Astrocyte (in vitro differentiated cells and primary cell): Measurements from ENCODE around the gene TOMM5. TPM values are rescaled to one million over a fixed set of nuclear protein-coding genes. Genes with fewer than 3 reads are reported as not detected.

Source experiments
- DNase-seq: peaks from one replicate; pipeline ENCODE4 v3.0.0-alpha.2; 2010; ENCODE audit warnings: low read depth
- FAIRE-seq: peaks from 2 replicates; lab custom pipeline; 2011; peaks lifted over from hg19 to GRCh38; lab: Jason Lieb, UNC
- H2AFZ ChIP-seq: 2 replicates; pipeline ENCODE4 v1.6.0; 2012; ENCODE audit warnings: low read depth, low read length, inconsistent platforms
- H3K27ac ChIP-seq: 2 replicates; pipeline ENCODE4 v1.5.1; 2011; ENCODE audit warnings: low read depth, low read length, inconsistent platforms
- H3K27me3 ChIP-seq: 2 replicates; pipeline ENCODE4 v1.6.0; 2011; ENCODE audit warnings: low read length, inconsistent platforms; ENCODE audit not compliant: insufficient read depth
- H3K36me3 ChIP-seq: 2 replicates; pipeline ENCODE4 v1.5.1; 2011; ENCODE audit warnings: low read length, inconsistent platforms; ENCODE audit not compliant: insufficient read depth
- H3K4me1 ChIP-seq: 2 replicates; pipeline ENCODE4 v1.5.1; 2011; ENCODE audit warnings: low read length, inconsistent platforms; ENCODE audit not compliant: insufficient read depth
- H3K4me2 ChIP-seq: 2 replicates; pipeline ENCODE4 v1.6.0; 2012; ENCODE audit warnings: low read length, inconsistent platforms
- H3K4me3 ChIP-seq: 2 replicates; pipeline ENCODE4 v1.5.1; 2011; ENCODE audit warnings: low read depth, mild to moderate bottlenecking, low read length, inconsistent platforms; ENCODE audit not compliant: insufficient read depth
- H3K79me2 ChIP-seq: 2 replicates; pipeline ENCODE4 v1.6.0; 2012; ENCODE audit warnings: mild to moderate bottlenecking, low read length, inconsistent platforms; ENCODE audit not compliant: insufficient read depth
- H3K9ac ChIP-seq: 2 replicates; pipeline ENCODE4 v1.6.0; 2012; ENCODE audit warnings: mild to moderate bottlenecking, low read length, inconsistent platforms
- H3K9me3 ChIP-seq: 2 replicates; pipeline ENCODE4 v1.5.1; 2012; ENCODE audit warnings: low read depth, mild to moderate bottlenecking, low read length, inconsistent platforms; ENCODE audit not compliant: insufficient read depth
- H4K20me1 ChIP-seq: 2 replicates; pipeline ENCODE4 v1.6.0; 2012; ENCODE audit warnings: low read length, inconsistent platforms; ENCODE audit not compliant: insufficient read depth
- H3K27ac Mint-ChIP-seq: one replicate; pipeline ENCODE4 v1.8.0; 2021; ENCODE audit warnings: mild to moderate bottlenecking, mixed read lengths; ENCODE audit not compliant: unreplicated experiment
- H3K27me3 Mint-ChIP-seq: one replicate; pipeline ENCODE4 v1.8.0; 2021; ENCODE audit warnings: low read depth, mixed read lengths; ENCODE audit not compliant: unreplicated experiment
- H3K36me3 Mint-ChIP-seq: one replicate; pipeline ENCODE4 v1.8.0; 2021; ENCODE audit warnings: low read depth, mixed read lengths; ENCODE audit not compliant: unreplicated experiment
- H3K4me1 Mint-ChIP-seq: one replicate; pipeline ENCODE4 v1.8.0; 2021; ENCODE audit warnings: low read depth, mixed read lengths; ENCODE audit not compliant: unreplicated experiment
- H3K4me3 Mint-ChIP-seq: one replicate; pipeline ENCODE4 v1.8.0; 2021; ENCODE audit warnings: mild to moderate bottlenecking, moderate library complexity, mixed read lengths; ENCODE audit not compliant: unreplicated experiment
- H3K9me3 Mint-ChIP-seq: one replicate; pipeline ENCODE4 v1.8.0; 2021; ENCODE audit warnings: mild to moderate bottlenecking, mixed read lengths; ENCODE audit not compliant: unreplicated experiment
- CTCF ChIP-seq: IDR thresholded peaks from 2 replicates; pipeline ENCODE4 v1.5.1; 2011; ENCODE audit warnings: low read depth, mild to moderate bottlenecking, inconsistent platforms, low read length, moderate library complexity; ENCODE audit not compliant: insufficient read depth
- EZH2 ChIP-seq: IDR thresholded peaks from 2 replicates; pipeline ENCODE4 v1.6.1; 2012; ENCODE audit warnings: mild to moderate bottlenecking, low read length, inconsistent platforms; ENCODE audit not compliant: insufficient read depth
- total RNA-seq: library from RNA; stranded (reverse); gene quantifications from 2 replicates; pipeline ENCODE4 v1.2.1, GENCODE V29; 2021

The TOMM5 gene
- total RNA-seq, 1 donor from 2014 or later: 137 TPM

GRCh38 chr9:37596504-37596903, 4.1 kb upstream of the TOMM5 start:
- Histone ChIP-seq H3K27ac (no peak overlapping the region), H3K27me3 (peaks cover 10% of the 10 kb centered on the region), H2AFZ (no peak overlapping the region), H3K36me3 (no peaks in the 10 kb centered on the region), H3K9me3 (no peaks in the 10 kb centered on the region), H3K79me2 (peaks cover 12% of the 10 kb centered on the region), H3K4me3 (no peak overlapping the region), H3K4me2 (no peak overlapping the region), H4K20me1 (peaks cover 3% of the 10 kb centered on the region), H3K9ac (no peak overlapping the region), H3K4me1 (peaks cover 1% of the 10 kb centered on the region)
- no peaks in the 10 kb centered on the region for H3K36me3 Mint-ChIP-seq
- peaks cover 3% of the 10 kb centered on the region for H3K4me1 Mint-ChIP-seq
- no peak overlapping the region for H3K4me3 Mint-ChIP-seq
- peaks cover 2% of the 10 kb centered on the region for H3K27me3 Mint-ChIP-seq
- FAIRE-seq: no peak
- TF ChIP-seq EZH2 (no peak), CTCF (no peak)
- no peaks in the 10 kb centered on the region for H3K9me3 Mint-ChIP-seq
- H3K27ac Mint-ChIP-seq: no peak overlapping the region
- DNase-seq: no peak

- Histone ChIP-seq H3K27me3 (peaks cover 7% of the 10 kb centered on the region), H3K79me2 (peaks cover 37% of the 10 kb centered on the region), H3K4me1 (peaks cover 13% of the 10 kb centered on the region), H3K27ac (no peak overlapping the region), H4K20me1 (peaks cover 21% of the 10 kb centered on the region), H2AFZ (no peak overlapping the region), H3K9ac (no peak overlapping the region), H3K4me2 (peak overlapping the region; percentile 59), H3K36me3 (peaks cover 3% of the 10 kb centered on the region), H3K9me3 (no peaks in the 10 kb centered on the region), H3K4me3 (no peak overlapping the region)
- FAIRE-seq (no peak), DNase-seq (no peak)
- H3K4me3 Mint-ChIP-seq: no peak overlapping the region
- TF ChIP-seq CTCF (no peak), EZH2 (no peak)
- no peak overlapping the region for H3K27ac Mint-ChIP-seq
- H3K27me3 Mint-ChIP-seq: no peaks in the 10 kb centered on the region
- H3K4me1 Mint-ChIP-seq: peaks cover 8% of the 10 kb centered on the region
- no peaks in the 10 kb centered on the region for H3K36me3 Mint-ChIP-seq
- no peaks in the 10 kb centered on the region for H3K9me3 Mint-ChIP-seq
Observed at GRCh38 chr9:37593883-37594448, 1.6 kb upstream of the TOMM5 start.

- Histone ChIP-seq H3K9ac (no peak overlapping the region), H3K4me3 (no peak overlapping the region), H3K9me3 (no peaks in the 10 kb centered on the region), H3K36me3 (peaks cover 42% of the 10 kb centered on the region), H3K27ac (no peak overlapping the region), H3K79me2 (peaks cover 80% of the 10 kb centered on the region), H3K4me1 (peaks cover 13% of the 10 kb centered on the region), H2AFZ (no peak overlapping the region), H4K20me1 (peaks cover 52% of the 10 kb centered on the region), H3K27me3 (no peaks in the 10 kb centered on the region), H3K4me2 (no peak overlapping the region)
- Mint-ChIP-seq H3K27ac (no peak overlapping the region), H3K4me3 (no peak overlapping the region), H3K9me3 (no peaks in the 10 kb centered on the region), H3K36me3 (peaks cover 5% of the 10 kb centered on the region), H3K27me3 (no peaks in the 10 kb centered on the region), H3K4me1 (peaks cover 5% of the 10 kb centered on the region)
- DNase-seq (no peak), FAIRE-seq (no peak)
- no peak for TF ChIP-seq CTCF
- no peak for TF ChIP-seq EZH2
Observed at GRCh38 chr9:37587521-37587920, 4.9 kb downstream of the TOMM5 start.
